Prostate gland (tissue), 2 donors: ENCODE results near the gene DEF6.

Source experiments
- CTCF ChIP-seq, 4 experiments: fragments of 200-600 bp in 2 of 4; fragments of 450-650 bp in 2 of 4; sonication (generic) in 2 of 4; IDR thresholded peaks; 1 replicate in 3 of 4; 2 replicates in 1 of 4; pipeline ENCODE4 v1.5.1; 2016 to 2019; ENCODE audit warnings: antibody characterized with exemption in 4 of 4, mild to moderate bottlenecking in 2 of 4, moderate library complexity in 2 of 4
- POLR2A ChIP-seq: fragments of 450-650 bp; IDR thresholded peaks from one replicate; pipeline ENCODE4 v1.6.1; 2016; ENCODE audit warnings: antibody characterized with exemption, mild to moderate bottlenecking
- POLR2AphosphoS5 ChIP-seq: sonication (generic); formaldehyde crosslinking; IDR thresholded peaks from one replicate; pipeline ENCODE4 v1.6.1; 2017; ENCODE audit warnings: antibody characterized with exemption

- no peak for TF ChIP-seq POLR2A
- TF ChIP-seq CTCF (IDR thresholded peaks at IDR 0.05) = no peak
- no peak for TF ChIP-seq POLR2AphosphoS5
Measured at GRCh38 chr6:35293681-35294080, 3.9 kb upstream of the DEF6 start.
